Measurements from ENCODE around the gene M6PR.
A peak's percentile ranks its signal among the peaks of the same experiment; 100 is the strongest.

The M6PR gene

DNA sequence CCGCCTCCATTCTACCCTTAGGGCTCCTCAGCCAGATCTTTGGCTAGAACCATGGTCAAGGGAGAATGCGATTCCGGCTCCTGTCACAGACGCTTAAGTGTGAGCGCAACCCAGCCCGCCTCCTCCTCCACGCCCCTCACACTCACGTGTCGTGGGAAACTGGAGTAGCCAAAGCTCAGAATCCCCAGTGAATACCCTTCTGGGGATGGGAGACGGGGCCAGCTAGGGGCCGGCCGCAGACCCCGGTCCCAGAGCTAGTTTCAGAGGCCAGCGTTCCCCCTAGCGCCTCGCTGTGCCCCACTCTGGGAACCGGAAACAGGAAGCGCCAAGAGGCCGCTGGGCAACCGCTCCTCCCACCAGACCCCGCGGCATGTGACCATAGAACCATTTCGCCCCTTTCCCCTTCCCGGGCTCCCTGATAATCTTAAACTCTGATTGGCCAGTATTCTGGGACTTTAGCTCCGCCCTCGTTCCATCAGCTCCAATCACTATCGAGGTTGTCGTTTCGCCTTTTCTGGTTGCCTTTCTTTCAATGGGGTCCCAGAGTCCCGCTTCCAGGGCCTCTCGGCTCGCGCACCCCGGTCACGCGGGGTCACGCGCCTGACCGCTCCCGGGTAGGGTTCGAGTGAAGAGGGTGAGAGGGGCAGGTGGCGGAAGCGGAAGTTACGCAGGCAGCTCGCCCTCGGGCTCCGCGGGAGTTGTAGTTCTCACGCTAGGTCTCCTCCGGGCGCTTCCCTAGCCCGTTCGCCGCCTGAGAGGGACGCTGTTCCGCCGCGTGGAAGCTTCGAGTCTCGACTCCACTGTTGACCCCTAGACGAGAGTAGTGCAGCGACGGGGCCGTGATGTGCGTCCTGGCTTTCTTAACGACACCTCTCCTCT is at the start of gene M6PR:
Gene M6PR (minus strand): TSS at position 304 of the 879 bp plus-strand sequence. CDS start 3,241 bp downstream, outside the sequence.
- peak; percentile 67 for DNase-seq

DNA sequence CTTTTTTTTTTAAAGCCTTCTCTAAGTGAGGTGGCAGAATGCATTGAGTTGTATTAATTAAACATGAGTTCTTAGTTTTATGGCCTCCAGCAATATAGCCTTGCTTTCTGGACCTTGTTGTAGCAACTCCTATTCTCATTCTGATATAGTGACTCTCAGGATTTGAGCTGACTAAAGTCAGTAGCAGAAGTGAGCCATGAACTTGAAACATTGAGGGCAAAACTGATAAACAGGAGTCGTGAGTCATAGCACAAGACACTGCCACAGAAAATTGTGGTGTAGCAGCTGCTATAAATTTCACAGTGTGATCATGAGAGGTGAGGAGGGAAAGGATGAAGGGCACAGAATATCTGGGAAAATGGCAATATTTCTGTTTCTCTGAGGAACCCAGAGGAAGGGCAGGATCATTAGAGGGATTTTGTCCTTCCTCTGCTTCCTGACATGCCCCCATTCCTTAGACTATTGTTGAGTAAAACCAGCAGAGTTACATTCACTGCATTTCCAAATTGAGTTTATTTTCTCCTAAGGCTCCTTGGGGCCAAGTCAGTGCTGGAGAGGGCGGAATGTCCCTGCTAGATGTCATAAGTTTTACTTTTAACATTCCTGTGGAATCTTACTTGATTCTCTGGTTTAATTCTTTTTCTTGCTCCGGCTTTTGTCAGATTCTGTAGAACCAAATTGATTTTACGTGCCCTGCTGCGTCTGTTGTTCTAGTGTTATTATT is 47.4 kb upstream of the M6PR start:
- DNase-seq: no peak

GRCh38 chr12:8995021-8995775 is 45.8 kb upstream of the M6PR start:
- DNase-seq: no peak

GRCh38 chr12:8993827-8994226 is 44.4 kb upstream of the M6PR start:
- DNase-seq: no peak

DNA sequence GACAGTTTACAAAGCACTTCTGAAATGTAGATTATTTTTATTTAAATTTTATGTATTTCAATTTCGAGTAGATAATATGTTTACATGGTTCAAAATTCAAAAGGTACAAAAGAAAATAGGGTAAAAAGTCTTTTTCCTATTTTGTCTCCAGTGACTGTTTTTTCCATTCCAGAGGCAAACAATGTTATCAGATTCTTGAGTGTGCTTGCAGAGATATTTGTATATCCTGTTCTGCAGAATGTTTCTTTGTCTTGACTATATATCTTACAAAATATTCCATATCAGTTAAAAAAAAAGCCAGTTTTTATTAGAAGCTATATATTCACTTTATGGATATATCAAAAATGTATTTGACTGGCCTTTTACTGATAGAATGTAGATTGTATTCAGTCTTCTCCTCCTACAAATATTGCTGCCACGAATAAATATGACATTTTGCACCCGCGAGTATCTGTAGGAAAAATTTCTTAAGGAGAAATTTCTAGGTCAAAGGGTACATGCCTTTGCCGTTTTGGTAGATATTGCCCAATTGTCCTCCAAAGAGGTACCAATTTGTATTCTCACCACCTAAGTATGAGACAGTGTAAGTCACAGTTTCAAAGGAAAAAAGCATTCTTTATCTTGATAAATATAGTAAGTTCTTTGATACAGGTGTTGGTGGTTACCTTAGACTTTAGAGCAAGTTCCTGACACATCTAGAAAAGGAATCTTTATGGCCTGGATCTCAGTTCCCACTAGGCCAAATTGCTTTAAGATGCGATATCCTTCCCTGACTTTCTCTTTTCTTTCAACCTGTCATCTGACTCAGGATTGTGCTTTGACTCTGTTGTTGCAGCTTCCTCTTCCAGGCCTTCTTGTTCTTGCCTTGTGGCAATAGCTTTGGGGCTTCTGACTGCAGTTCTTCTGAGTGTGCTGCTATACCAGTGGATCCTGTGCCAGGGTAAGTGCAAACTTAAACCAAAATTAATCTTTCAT is 42.2 kb upstream of the M6PR start:
- DNase-seq: no peak

DNA sequence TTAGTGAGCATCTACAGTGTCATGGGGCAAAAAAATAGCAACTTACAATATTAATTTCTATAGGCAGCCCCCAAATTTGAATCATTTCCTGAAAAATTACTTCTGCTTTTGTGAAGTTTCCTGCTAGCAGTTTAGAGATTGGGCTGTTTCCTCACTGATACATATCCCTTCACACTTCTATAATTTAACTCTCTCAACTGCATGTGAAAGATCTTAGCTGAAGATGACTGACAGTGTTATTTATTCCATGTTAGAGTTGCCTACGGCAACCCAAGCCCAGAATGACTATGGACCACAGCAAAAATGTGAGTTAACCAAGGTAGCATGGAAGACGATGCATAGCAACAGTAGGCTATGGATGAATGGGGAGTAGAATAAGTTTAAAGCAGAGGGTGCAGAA is 40.0 kb upstream of the M6PR start, which contains the start of gene KLRG1:
Gene KLRG1 (plus strand): TSS at position 134 of the 400 bp plus-strand sequence. CDS start 90 bp downstream, at position 224.
- no peak for DNase-seq

- DNase-seq: no peak
These were observed 38.2 kb upstream of the M6PR start for GRCh38 chr12:8987685-8988084.

GRCh38 chr12:8987163-8987562 is 37.7 kb upstream of the M6PR start:
- no peak for DNase-seq

DNA sequence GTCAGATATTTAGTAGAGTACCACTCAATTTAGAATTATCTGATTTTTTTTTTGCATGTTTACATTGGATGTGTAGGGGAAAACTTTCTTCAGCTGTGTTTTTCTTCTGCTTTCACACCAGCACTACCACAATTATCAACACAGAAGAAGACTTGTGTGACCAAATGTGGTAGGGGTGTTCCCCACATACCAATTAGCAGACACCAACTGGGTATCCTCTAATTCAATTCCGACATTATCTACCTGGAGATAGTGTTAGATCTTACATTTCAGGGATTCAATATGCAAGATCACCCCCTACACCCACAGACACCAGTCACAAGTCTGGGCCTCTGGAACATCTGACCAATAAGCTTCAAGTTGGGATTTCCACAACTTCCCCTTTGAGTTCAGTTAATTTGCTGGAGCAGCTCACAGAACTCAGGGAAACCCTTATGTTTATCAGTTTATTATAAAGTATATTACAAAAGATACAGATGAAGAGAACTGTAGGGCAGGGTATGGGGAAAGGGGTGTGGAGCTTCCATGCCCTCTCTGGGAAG is 35.8 kb upstream of the M6PR start:
- DNase-seq: no peak

- DNase-seq: no peak
These were observed 30.7 kb upstream of the M6PR start for GRCh38 chr12:8980137-8980536.

DNA sequence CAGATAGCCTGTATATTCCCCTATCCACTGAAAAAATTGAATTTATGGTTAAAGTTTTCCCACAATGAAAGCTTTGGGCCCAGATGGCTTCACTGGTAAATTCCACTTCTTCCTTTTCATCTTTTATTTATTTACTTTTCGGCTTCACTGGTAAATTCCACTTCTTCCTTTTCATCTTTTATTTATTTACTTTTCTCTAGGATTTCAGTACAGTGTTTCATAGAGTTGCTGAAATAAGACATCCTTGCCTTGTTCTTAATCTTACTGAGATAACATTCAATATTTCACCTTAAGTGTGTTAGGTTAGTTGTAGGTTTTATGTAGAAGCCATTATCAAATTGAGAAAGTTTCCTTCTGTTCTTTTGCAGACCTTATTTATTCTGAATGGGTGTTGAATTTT is 21.0 kb upstream of the M6PR start:
- no peak for DNase-seq

DNA sequence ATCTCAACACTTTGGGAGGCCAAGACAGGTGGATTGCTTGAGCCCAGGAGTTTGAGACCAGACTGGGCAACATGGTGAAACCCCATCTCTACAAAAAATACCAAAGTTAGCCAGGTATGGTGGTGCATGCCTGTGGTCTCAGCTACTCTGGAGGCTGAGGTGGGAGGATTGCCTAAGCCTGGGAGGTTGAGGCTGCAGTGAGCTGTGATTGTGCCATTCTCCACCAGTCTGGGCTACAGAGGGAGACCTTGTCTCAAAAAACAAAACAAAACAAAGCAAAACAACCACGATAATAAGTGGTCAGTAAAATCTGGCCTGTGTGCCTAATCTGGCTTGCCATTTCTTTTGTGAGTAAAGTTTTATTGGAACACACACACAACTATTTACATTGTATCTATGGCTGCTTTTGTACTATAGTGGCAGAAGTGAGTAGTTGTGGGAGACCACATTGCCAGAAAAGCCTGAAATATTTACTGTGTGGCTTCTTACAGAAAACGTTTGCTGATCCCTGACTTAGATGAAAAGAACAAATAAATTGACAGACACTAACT is 20.5 kb upstream of the M6PR start:
- no peak for DNase-seq

GRCh38 chr12:8968761-8969160 is 19.3 kb upstream of the M6PR start:
- no peak for DNase-seq

DNA sequence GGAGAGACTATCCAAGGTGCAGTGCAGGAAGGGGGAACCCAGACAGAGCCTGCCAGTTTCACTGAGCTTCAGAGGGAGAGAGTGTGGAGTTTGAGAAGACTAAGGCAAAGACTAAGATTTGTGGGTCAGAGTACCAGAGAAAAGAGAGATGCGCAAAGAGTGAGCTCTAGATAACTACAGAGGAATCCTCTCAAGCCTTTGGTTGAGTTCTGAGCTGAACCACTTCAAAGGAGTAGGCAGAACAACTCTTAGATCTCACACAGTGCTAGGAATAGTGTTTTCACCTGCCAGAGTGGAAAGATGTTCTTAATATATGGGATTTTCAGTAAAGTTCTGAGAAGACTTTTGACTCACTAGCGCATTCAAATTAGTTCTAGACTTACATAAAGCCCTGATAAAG is 10.7 kb upstream of the M6PR start:
- DNase-seq: no peak

DNA sequence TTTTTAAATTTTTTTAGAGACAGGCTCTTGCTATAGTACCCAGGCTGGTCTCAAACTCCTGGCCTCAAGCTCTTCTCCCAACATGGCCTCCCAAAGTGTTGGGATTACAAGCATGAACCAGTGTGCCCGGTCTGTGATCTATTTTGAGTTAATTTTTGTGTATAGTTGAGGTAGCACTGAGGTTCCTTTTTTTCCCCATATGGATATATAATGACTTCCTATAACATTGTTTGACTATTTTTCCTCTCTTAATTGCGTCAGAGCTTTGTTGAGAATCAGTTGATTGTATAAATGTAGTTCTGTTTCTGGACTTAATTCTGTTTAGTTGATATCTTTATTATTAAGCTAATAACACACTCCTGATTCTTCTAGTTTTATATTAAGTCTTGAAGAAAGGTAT is 8.6 kb upstream of the M6PR start:
- DNase-seq: no peak

DNA sequence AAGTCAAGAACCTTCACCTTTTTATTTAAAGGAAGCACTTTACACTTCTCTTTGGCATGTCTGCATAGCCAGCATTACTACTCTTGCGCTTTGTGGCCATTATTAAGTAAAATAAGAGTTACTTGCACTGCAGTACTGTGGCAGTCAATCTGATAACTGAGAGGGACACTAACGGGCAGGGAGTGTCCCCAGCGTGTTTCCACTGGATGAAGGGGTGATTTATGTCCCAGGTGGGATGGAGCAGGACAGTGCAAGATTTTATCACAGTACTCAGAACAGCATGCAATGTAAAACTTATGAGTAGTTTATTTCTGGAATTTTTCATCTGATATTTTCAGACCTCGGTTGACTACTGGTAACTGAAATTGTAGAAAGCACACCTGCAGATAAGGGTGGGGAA is 8.1 kb upstream of the M6PR start:
- no peak for DNase-seq

- no peak for DNase-seq
These were observed 7.3 kb upstream of the M6PR start for GRCh38 chr12:8956772-8957171.

GRCh38 chr12:8956073-8956472 is 6.6 kb upstream of the M6PR start:
- no peak for DNase-seq

GRCh38 chr12:8953773-8954402 is 4.4 kb upstream of the M6PR start:
- DNase-seq: no peak

- no peak for DNase-seq
These were observed 2.3 kb upstream of the M6PR start for GRCh38 chr12:8951744-8952143.

All from 8988T (cell line).